Thymus (tissue), 11 donors: ENCODE data around the gene WDR3. TPM values are rescaled to one million over a fixed set of nuclear protein-coding genes. Genes with fewer than 3 reads are reported as not detected.

Experiments used
- DNase-seq, 9 donors: peaks; one replicate each; pipeline ENCODE4 v3.0.0-alpha.2; 2013; ENCODE audit warnings: low spot score in 9 of 9, low read depth in 6 of 9, missing footprints in 1 of 9
- H3K27ac ChIP-seq, 2 donors: one replicate each; pipeline ENCODE4 v1.5.1; 2013; ENCODE audit warnings: control low read depth in 1 of 2, low read depth in 1 of 2, low read length in 1 of 2, mild to moderate bottlenecking in 1 of 2, moderate library complexity in 1 of 2
- H3K27me3 ChIP-seq, 2 donors: one replicate each; pipeline ENCODE4 v1.5.1; 2013; ENCODE audit warnings: low read length in 1 of 2; ENCODE audit not compliant: control insufficient read depth in 2 of 2, insufficient read depth in 1 of 2
- H3K36me3 ChIP-seq, 2 donors: one replicate each; pipeline ENCODE4 v1.5.1; 2013; ENCODE audit warnings: low read length in 1 of 2, mild to moderate bottlenecking in 1 of 2, moderate library complexity in 1 of 2; ENCODE audit not compliant: control insufficient read depth in 2 of 2, insufficient read depth in 2 of 2
- H3K4me1 ChIP-seq, 2 donors: one replicate each; pipeline ENCODE4 v1.5.1; 2013; ENCODE audit warnings: low read length in 2 of 2; ENCODE audit not compliant: control insufficient read depth in 2 of 2, insufficient read depth in 2 of 2
- H3K4me3 ChIP-seq, 2 donors: one replicate each; pipeline ENCODE4 v1.5.1; 2013; ENCODE audit warnings: low read length in 2 of 2, control low read depth in 1 of 2, mild to moderate bottlenecking in 1 of 2
- H3K9me3 ChIP-seq, 2 donors: one replicate each; pipeline ENCODE4 v1.5.1; 2013; ENCODE audit warnings: low read length in 1 of 2, mild to moderate bottlenecking in 1 of 2; ENCODE audit not compliant: control insufficient read depth in 2 of 2, insufficient read depth in 1 of 2
- WGBS: extraction: QIAGEN DNeasy Blood & Tissue Kit; methylation state at CpG from one replicate; pipeline ENCODE4 v1.1.7; 2013; 5-methylcytosine and 5-hydroxymethylcytosine counted together
- polyA plus RNA-seq: library from polyadenylated mRNA; stranded (reverse); fragments of 200-250 nt; gene quantifications from one replicate; pipeline ENCODE4 v1.2.3, GENCODE V29; 2013
- total RNA-seq: library from RNA; stranded (reverse); fragments of 120-200 nt; gene quantifications from one replicate; pipeline ENCODE4 v1.2.4, GENCODE V29; 2013
- donor health status: healthy.

The WDR3 gene
- total and polyA plus RNA-seq, 2 donors = 4.8 to 21.6 TPM

GRCh38 chr1:117930173-117930447 is 571 bp downstream of the WDR3 start:
- Histone ChIP-seq H3K4me1 (peaks cover 13 to 14% of the 10 kb centered on the region in 2 donors), H3K4me3 (peak overlapping the region; percentile 83 to 96), H3K9me3 (no peaks in the 10 kb centered on the region), H3K27me3 (no peaks in the 10 kb centered on the region), H3K27ac (peak overlapping the region; percentile 58 to 90), H3K36me3 (peaks cover 0 to 3% of the 10 kb centered on the region in 2 donors)
- peak in 3 of 9 donors; percentile 2 to 14 (median 11) for DNase-seq
- under 1% methylated on average over 12 of the region's 12 CpGs for WGBS

GRCh38 chr1:117930484-117930883 is 945 bp downstream of the WDR3 start:
- DNase-seq = peak in 1 of 9 donors; percentile 0
- Histone ChIP-seq H3K27me3 (no peaks in the 10 kb centered on the region), H3K4me1 (peaks cover 13 to 14% of the 10 kb centered on the region in 2 donors), H3K4me3 (peak overlapping the region; percentile 83 to 96), H3K36me3 (peaks cover 0 to 3% of the 10 kb centered on the region in 2 donors), H3K27ac (peak overlapping the region in 1 of 2 donors; percentile 58), H3K9me3 (no peaks in the 10 kb centered on the region)
- 7% methylated on average over 6 of the region's 6 CpGs for WGBS

GRCh38 chr1:117932576-117932975 is 3.0 kb downstream of the WDR3 start:
- H3K36me3 ChIP-seq = peaks cover 0 to 3% of the 10 kb centered on the region in 2 donors
- DNase-seq = no peak
- no peak overlapping the region for H3K27ac ChIP-seq
- no peaks in the 10 kb centered on the region for H3K27me3 ChIP-seq
- H3K4me1 ChIP-seq = peaks cover 13 to 14% of the 10 kb centered on the region in 2 donors
- no peak overlapping the region for H3K4me3 ChIP-seq
- H3K9me3 ChIP-seq = no peaks in the 10 kb centered on the region
- WGBS = over 99% methylated on average over 4 of the region's 4 CpGs

GRCh38 chr1:117933769-117934168 is 4.2 kb downstream of the WDR3 start:
- Histone ChIP-seq H3K27me3 (no peaks in the 10 kb centered on the region), H3K36me3 (peaks cover 4 to 12% of the 10 kb centered on the region in 2 donors), H3K27ac (no peak overlapping the region), H3K4me3 (no peak overlapping the region), H3K4me1 (peaks cover 8% of the 10 kb centered on the region in 2 donors), H3K9me3 (no peaks in the 10 kb centered on the region)
- 99% methylated on average over 2 of the region's 2 CpGs for WGBS
- no peak for DNase-seq

GRCh38 chr1:117942293-117942692 is 12.8 kb downstream of the WDR3 start:
- Histone ChIP-seq H3K36me3 (peaks cover 14 to 70% of the 10 kb centered on the region in 2 donors), H3K27ac (no peak overlapping the region), H3K27me3 (no peaks in the 10 kb centered on the region), H3K4me3 (no peak overlapping the region), H3K9me3 (no peaks in the 10 kb centered on the region), H3K4me1 (no peaks in the 10 kb centered on the region)
- no peak for DNase-seq
- 96% methylated on average over 2 of the region's 2 CpGs for WGBS

GRCh38 chr1:117952386-117952785 is 22.8 kb downstream of the WDR3 start:
- Histone ChIP-seq H3K9me3 (no peaks in the 10 kb centered on the region), H3K27ac (no peak overlapping the region), H3K27me3 (no peaks in the 10 kb centered on the region), H3K4me1 (no peaks in the 10 kb centered on the region), H3K36me3 (peaks cover 15 to 36% of the 10 kb centered on the region in 2 donors), H3K4me3 (no peak overlapping the region)
- DNase-seq = no peak
- 96% methylated on average over 1 of the region's 1 CpG for WGBS

GRCh38 chr1:117959364-117959763 is 29.8 kb downstream of the WDR3 start:
- Histone ChIP-seq H3K27me3 (no peaks in the 10 kb centered on the region), H3K36me3 (peaks cover 9 to 35% of the 10 kb centered on the region in 2 donors), H3K4me1 (no peaks in the 10 kb centered on the region), H3K27ac (no peak overlapping the region), H3K4me3 (no peak overlapping the region), H3K9me3 (no peaks in the 10 kb centered on the region)
- no peak for DNase-seq
- 80% methylated on average over 3 of the region's 3 CpGs for WGBS

GRCh38 chr1:117964290-117965038 is 34.9 kb downstream of the WDR3 start:
- Histone ChIP-seq H3K27ac (no peak overlapping the region), H3K4me3 (no peak overlapping the region), H3K4me1 (no peaks in the 10 kb centered on the region), H3K9me3 (no peaks in the 10 kb centered on the region), H3K27me3 (no peaks in the 10 kb centered on the region), H3K36me3 (peaks cover 3 to 16% of the 10 kb centered on the region in 2 donors)
- no peak for DNase-seq
- over 99% methylated on average over 3 of the region's 3 CpGs for WGBS

GRCh38 chr1:117967477-117967876 is 37.9 kb downstream of the WDR3 start:
- Histone ChIP-seq H3K27me3 (no peaks in the 10 kb centered on the region), H3K27ac (no peak overlapping the region), H3K36me3 (peaks cover 0 to 3% of the 10 kb centered on the region in 2 donors), H3K4me3 (no peak overlapping the region), H3K4me1 (no peaks in the 10 kb centered on the region), H3K9me3 (no peaks in the 10 kb centered on the region)
- peak in 1 of 9 donors; percentile 1 for DNase-seq
- WGBS = 75% methylated on average over 4 of the region's 4 CpGs
